ENCODE measurements around the gene ADGRL2.

ADGRL2 gene

DNA sequence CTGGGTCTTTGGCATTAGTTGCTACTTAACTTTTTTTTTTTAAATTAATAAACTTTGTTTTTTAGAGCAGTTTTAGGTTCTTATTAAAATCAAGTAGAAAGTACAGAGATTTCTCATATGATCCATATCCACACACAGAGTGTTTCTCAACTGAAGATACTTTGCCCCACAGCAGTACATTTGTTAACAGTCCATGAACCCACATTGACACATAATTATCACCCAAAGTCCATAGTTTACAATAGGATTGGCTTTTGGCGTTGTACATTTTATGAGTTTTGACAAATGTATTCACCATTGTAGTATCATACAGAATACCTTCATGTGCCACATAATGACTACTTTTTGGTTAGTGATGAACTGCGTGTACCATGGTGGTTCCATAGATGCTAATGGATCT, 106.8 kb downstream of the ADGRL2 start:
- no peak for DNase-seq (ENCODE audit: low read depth in 3 of 3)

DNA sequence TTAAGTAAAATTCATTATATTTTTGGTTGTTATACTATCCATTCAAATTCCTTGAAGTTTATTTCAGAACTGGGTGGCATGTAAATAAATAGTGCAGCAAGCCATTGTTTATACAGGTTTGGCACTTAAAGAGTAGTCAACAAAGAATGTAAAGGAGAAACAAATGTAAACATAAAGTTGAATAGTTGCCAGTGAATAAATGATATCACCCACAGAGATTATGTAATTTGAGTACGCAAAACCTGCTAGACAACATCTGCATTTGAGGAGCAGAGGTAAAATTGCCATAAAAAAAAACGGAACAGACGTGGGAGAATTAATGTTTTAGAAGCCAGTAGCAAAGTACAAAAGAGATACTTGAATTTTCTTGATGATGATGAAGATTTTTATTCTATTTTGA, 111.6 kb downstream of the ADGRL2 start:
- DNase-seq (ENCODE audit: low read depth in 3 of 3) = no peak

DNA sequence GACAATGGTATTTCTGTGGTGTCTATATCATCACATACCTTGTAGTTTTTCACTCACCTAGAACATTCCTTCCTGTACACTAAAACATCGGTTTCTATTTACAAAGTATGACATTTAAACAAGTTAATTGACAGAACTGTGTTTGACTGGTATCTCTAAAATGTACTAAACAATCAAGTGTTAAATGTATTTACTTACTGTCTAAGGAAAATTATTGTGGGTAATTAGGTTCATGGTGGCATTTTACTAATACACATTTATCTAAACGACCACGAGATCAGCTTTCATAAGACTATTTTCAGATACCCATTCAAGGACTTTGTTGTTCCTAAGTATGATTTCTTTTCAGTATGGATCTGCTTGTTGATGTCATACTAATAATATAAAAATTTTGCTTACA, 115.2 kb downstream of the ADGRL2 start:
- DNase-seq (ENCODE audit: low read depth in 3 of 3) = no peak

DNA sequence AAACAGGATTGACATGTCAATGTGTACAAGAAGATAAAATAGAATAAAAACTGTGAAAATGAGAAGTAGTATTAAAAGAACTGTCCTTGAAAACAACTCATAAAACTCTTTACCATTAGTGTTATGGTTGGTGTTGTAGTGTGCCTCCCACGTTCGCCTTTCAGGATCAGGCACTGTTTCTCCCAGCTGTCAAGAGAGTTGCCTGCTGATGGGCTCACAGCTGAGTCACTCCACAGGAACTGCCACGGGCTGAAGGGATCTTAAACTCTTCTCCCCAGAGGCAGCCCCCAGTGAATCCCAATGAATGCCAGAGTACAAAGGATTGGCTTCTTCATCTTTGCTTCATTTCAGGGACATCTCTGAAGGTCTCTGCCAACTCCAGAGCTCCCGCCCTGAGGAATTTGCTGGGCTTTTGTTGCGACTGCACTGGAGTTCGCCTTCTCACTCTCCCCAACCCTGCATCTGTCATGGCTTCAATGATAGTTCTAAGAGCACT, 119.6 kb downstream of the ADGRL2 start:
- no peak for DNase-seq (ENCODE audit: low read depth in 3 of 3)

GRCh38 chr1:81920886-81921285, 120.2 kb downstream of the ADGRL2 start:
- DNase-seq (ENCODE audit: low read depth in 3 of 3) = no peak

GRCh38 chr1:81921344-81921743, 120.6 kb downstream of the ADGRL2 start:
- no peak for DNase-seq (ENCODE audit: low read depth in 3 of 3)

GRCh38 chr1:81921851-81922462, 121.2 kb downstream of the ADGRL2 start:
- no peak for DNase-seq (ENCODE audit: low read depth in 3 of 3)

- DNase-seq (ENCODE audit: low read depth in 3 of 3) = no peak
Measured at GRCh38 chr1:81922955-81923354, 122.2 kb downstream of the ADGRL2 start.

- no peak for DNase-seq (ENCODE audit: low read depth in 3 of 3)
Measured at GRCh38 chr1:81929106-81929505, 128.4 kb downstream of the ADGRL2 start.

DNA sequence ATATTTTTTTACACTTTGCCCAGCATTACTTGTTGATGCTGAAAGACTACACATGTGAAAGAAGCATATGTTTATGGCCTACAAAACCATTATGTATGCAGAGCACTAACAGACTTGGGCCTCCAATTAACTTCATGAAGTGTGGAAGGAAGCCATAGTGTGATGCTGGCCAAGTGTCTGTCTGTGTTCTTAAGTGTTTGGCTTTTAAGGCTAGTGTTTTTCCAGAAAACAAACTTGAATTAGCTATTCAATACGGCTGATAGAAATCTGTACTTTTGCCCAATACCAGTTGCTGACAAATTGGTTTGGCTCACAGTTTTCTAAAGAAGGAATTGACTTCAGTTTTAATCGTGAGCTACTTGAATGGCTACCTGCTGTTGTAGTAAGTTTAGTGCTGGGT, 136.1 kb downstream of the ADGRL2 start:
- DNase-seq (ENCODE audit: low read depth in 3 of 3) = no peak

DNA sequence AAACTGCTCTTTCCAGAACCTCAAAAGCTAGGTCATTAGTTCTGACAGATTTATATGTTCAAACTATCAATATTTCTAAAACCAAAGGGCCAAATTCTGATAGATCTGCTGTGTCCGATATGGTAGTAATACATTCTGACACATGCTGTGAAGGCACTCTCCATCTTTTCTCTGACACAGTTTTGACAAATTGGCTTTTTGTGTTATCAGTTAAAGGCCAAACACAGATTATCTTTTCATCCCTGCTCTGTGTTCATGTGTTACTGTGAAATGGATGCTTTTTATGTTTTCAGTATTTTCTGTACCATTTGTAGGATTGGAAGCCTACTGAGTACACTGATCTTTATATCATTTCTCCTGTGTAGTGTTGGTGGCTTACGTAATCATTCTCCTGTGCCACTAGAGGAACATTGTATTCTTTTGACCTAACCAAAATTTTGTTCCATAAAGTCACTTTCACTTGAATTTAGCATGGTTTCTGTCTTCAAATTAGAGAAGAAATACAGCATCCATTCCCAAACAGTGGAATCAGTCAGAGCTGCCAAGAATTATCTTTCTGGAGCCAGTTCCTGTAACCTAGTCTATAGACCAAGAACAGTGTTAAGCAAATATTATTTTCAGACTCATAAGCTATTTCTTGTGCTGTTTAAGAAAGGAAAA, 137.2 kb downstream of the ADGRL2 start:
- DNase-seq (ENCODE audit: low read depth in 3 of 3) = no peak

DNA sequence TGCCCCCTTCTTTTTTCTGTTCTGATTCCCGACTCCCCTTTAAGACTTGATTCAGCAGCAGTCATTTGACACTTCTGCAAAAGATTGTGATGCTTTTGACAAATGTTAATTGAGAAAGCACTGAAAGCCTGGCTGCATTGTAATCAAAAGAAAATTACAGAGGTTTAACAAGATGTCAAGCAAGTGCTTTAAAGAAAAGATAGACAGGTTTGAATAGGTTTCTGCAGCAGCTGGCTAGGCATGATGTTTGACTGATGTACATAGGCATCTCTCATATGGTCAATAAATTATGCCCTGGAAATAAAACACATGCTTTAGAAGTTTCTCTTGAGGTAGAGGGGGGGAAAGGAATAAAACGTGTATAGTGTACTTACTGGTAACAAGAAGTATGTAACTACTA, 147.8 kb downstream of the ADGRL2 start:
- no peak for DNase-seq (ENCODE audit: low read depth in 3 of 3)

GRCh38 chr1:81949421-81949820, 148.7 kb downstream of the ADGRL2 start:
- no peak for DNase-seq (ENCODE audit: low read depth in 3 of 3)

DNA sequence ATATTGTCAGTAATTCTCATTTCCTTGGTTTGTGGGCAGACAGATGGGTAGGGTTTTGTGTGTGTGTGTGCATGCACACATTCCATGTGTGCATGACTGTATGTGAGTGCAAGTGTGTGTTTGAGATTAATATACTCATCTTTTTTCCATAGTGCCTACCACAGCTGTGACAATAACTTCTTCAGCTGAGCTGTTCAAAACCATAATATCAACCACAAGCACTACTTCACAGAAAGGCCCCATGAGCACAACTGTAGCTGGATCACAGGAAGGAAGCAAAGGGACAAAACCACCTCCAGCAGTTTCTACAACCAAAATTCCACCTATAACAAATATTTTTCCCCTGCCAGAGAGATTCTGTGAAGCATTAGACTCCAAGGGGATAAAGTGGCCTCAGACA, 149.3 kb downstream of the ADGRL2 start:
- DNase-seq (ENCODE audit: low read depth in 3 of 3) = no peak

DNA sequence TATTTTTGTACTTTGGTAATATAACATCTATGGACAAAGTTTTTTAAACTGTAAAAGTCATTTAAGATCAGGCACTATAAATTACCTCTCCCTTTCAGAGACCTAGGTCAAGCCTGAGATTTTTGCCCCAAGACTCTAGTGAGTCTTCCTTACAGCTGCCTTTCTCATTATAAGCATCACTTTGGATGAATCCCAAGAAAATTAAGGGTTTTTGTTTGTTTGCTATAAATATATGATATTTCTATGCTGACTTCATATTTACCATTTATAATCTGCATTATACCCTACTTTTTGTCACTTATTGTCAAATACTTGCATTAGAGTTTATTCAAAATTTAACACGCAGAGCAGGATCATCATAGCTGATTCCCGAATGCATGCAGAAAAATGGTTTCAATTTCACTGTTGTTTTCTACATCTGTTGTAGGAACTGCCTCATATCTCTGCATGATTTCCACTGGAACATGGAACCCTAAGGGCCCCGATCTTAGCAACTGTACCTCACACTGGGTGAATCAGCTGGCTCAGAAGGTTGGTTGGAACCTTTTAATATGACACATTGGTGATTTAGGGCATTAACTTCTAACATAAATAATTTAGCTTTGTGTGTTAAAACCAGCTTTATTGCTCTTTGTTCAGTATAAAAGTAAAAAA, 150.0 kb downstream of the ADGRL2 start:
- no peak for DNase-seq (ENCODE audit: low read depth in 3 of 3)

DNA sequence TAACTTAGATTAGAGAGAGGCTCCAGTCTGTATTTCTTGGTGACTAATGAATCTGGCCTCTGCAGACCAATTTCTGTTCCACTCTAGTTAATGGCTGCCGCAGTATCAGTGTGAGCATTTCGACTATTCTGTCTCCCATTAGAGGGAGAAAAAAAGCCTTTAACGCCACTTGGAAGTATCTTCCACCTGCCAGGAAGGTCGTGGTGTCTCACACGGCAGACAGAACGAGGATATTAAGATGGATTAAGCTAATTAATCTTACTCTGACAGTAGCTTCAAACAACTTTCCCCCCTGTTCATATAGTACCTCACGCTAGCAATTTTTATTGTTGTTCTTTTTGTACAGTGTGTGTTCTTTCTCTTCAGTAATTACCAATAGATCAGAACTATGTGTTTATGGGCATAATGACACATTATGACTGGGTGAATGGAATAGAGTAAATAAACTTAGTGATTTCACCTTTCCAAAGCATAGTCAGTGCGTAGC, 153.8 kb downstream of the ADGRL2 start:
- DNase-seq (ENCODE audit: low read depth in 3 of 3) = no peak

GRCh38 chr1:81967951-81968350, 167.2 kb downstream of the ADGRL2 start:
- no peak for DNase-seq (ENCODE audit: low read depth in 3 of 3)

DNA sequence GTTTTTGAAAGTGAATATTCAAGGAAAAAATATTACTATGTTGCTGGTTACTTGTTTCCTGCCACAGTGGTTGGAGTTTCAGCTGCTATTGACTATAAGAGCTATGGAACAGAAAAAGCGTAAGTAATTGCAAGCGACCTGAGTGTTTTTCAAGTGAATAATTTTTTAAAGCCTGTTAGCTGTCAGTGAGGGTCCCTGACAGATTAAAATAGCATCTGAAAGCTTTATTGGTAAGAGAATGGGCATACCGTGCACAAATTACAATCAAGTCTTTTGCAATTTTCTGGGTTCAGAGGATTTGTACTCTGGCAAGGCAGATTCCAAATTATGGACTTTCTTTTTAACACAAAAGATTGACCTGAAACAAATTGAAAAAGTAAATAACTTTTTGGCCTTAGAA, 169.7 kb downstream of the ADGRL2 start:
- DNase-seq (ENCODE audit: low read depth in 3 of 3) = no peak

- DNase-seq (ENCODE audit: low read depth in 3 of 3) = no peak
Measured at GRCh38 chr1:81974222-81974841, 173.6 kb downstream of the ADGRL2 start.

DNA sequence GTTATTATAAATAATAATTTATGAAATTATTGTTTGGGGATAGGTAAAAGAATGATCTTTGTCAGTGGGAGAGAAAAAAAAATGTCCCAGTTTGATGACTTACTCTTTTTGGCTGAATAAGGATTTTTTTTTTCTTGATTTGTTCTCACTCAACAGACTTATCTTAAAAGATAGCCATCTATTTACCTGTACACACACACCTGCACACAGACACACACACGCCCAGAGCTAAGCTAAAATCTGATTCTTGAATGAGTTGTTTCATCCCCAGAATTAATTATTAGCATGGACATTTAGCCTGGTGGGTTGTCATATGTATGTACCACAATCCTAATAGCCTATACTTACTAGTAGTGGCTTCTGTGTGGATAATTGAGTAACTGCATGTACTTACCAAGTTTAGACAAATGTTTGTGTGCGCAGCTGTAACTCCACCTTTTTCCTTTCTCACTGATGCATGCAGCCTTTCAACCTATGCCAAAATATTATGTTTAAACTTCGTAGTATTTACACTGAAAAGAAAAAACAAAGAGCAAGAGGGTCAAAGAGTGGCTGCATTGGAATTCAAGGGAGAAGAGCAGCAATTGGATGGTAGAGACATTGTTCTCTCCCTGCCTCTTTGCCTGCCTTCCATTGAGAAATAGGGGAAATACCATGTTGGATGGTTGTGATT, 174.3 kb downstream of the ADGRL2 start:
- no peak for DNase-seq (ENCODE audit: low read depth in 3 of 3)

DNA sequence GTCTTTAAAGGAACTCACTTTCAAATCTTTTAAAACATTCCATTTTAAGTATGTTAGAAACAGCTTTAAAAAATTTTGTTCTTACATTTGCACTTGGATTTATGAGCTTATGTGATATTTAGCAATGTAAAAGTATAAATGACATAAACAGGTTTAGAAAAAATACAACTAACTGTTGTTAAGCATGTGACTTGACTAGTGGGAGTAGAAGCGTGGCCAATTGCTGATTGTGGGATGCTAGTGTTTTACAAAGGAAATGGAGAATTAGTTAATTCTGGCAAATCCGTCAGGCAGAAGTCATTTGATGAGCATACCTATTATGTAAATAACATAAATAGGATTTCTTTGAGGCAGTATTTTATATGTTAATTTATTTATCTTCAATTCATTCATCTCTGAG, 175.8 kb downstream of the ADGRL2 start:
- no peak for DNase-seq (ENCODE audit: low read depth in 3 of 3)

DNA sequence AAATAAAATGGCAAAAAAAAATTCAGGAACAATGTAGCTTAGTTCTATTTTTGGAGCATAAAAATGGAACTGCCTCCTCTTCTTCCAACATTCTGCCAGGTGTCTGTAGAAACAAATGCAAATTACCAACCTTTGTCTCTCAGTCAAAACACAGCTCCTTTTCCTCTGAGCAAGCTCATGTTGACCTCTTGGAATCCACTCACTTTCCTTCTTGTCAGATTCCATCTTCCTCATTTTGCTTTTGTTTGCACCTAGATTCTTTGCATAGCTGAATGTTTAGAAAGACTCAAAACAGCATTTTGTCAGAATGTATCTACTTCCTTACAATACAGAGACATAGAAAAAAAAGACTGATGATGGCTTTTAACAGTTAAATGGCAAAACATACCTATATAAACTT, 178.2 kb downstream of the ADGRL2 start:
- DNase-seq (ENCODE audit: low read depth in 3 of 3) = no peak

Data from stimulated activated CD4-positive, alpha-beta T cell treated with anti-CD3 and anti-CD28 coated beads, TNF-alpha, amount 100 ng/mL, for 48 hours (primary cell).